ENCODE measurements around the gene KCTD10. TPM values are rescaled to one million over a fixed set of nuclear protein-coding genes. Genes with fewer than 3 reads are reported as not detected.
A peak's percentile ranks its signal among the peaks of the same experiment; 100 is the strongest.

Gene KCTD10, protein sequence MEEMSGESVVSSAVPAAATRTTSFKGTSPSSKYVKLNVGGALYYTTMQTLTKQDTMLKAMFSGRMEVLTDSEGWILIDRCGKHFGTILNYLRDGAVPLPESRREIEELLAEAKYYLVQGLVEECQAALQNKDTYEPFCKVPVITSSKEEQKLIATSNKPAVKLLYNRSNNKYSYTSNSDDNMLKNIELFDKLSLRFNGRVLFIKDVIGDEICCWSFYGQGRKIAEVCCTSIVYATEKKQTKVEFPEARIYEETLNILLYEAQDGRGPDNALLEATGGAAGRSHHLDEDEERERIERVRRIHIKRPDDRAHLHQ
- total RNA-seq (2011; cell fraction: chromatin; rRNA removed; ENCODE audit: low replicate concordance) = 70.7 and 115 TPM in 2 replicates
- 74.2 and 80.5 TPM in 2 replicates for total RNA-seq (2011; cell fraction: nucleolus; rRNA removed)
- total RNA-seq (2011; cell fraction: nucleoplasm; rRNA removed) = 83.2 and 88.9 TPM in 2 replicates
- 10.1 and 22.7 TPM in 2 replicates for total RNA-seq (2014; rRNA removed)
- total RNA-seq (2014; rRNA removed; fragmentation: Illumina TruSeq; extraction: Trizol) = 13.3 and 16.7 TPM in 2 replicates
- 14.9 and 15.7 TPM in 2 replicates for total RNA-seq (2015; rRNA removed; fragmentation: Illumina TruSeq; extraction: Trizol)
- total RNA-seq (2021) = 20.4 and 24.1 TPM in 2 replicates
- 37.5 and 40.7 TPM in 2 replicates for polyA plus RNA-seq (2011; rRNA removed)
- 38.5 and 40.1 TPM in 2 replicates for polyA plus RNA-seq (2011; cell fraction: cytosol; rRNA removed)
- polyA plus RNA-seq (2011; cell fraction: nucleus; rRNA removed) = 56.0 and 66.5 TPM in 2 replicates
- polyA plus RNA-seq (2012) = 15.0 and 18.6 TPM in 2 replicates
- polyA plus RNA-seq (2014; fragmentation: Illumina TruSeq; extraction: Trizol) = 19.2 and 25.9 TPM in 2 replicates
- 10 to 100 TPM in 1 of 2 experiments, 1 to 10 TPM in 1; 1.9 to 12.3 TPM for polyA plus RNA-seq (2014; fragmentation: Nextera tagmentation; extraction: Ambion mirVana)
- polyA plus RNA-seq (2014; rRNA removed) = 19.1 and 21.8 TPM in 2 replicates
- polyA minus RNA-seq (2011; rRNA and poly(A)+ RNA removed) = 63.9 and 66.3 TPM in 2 replicates
- polyA minus RNA-seq (2011; cell fraction: cytosol; rRNA and poly(A)+ RNA removed) = 26.6 and 27.7 TPM in 2 replicates
- 54.7 and 75.9 TPM in 2 replicates for polyA minus RNA-seq (2011; cell fraction: nucleus; rRNA and poly(A)+ RNA removed)
- percentile 80 among the genes with signal in this experiment for Bru-seq, nascent RNA
- percentile 82 among the genes with signal in this experiment for BruChase-seq, experiment 1, labeled RNA remaining after a 2-hour chase
- BruChase-seq, experiment 2, labeled RNA remaining after a 6-hour chase = percentile 85 among the genes with signal in this experiment
- long read RNA-seq, experiment 1, full-length matches to known transcripts = 2 of 47 reads
- long read RNA-seq, experiment 1, partial matches to known transcripts = 1 of 47 reads
- long read RNA-seq, experiment 1, other reads (novel, unspliced or antisense) = 44 of 47 reads
- long read RNA-seq, experiment 2, full-length matches to known transcripts = 7 of 23 reads
- long read RNA-seq, experiment 2, partial matches to known transcripts = 3 of 23 reads
- long read RNA-seq, experiment 2, other reads (novel, unspliced or antisense) = 13 of 23 reads
- long read RNA-seq, experiment 3, full-length matches to known transcripts = 11 of 17 reads
- long read RNA-seq, experiment 3, partial matches to known transcripts = 2 of 17 reads
- long read RNA-seq, experiment 3, other reads (novel, unspliced or antisense) = 4 of 17 reads

DNA sequence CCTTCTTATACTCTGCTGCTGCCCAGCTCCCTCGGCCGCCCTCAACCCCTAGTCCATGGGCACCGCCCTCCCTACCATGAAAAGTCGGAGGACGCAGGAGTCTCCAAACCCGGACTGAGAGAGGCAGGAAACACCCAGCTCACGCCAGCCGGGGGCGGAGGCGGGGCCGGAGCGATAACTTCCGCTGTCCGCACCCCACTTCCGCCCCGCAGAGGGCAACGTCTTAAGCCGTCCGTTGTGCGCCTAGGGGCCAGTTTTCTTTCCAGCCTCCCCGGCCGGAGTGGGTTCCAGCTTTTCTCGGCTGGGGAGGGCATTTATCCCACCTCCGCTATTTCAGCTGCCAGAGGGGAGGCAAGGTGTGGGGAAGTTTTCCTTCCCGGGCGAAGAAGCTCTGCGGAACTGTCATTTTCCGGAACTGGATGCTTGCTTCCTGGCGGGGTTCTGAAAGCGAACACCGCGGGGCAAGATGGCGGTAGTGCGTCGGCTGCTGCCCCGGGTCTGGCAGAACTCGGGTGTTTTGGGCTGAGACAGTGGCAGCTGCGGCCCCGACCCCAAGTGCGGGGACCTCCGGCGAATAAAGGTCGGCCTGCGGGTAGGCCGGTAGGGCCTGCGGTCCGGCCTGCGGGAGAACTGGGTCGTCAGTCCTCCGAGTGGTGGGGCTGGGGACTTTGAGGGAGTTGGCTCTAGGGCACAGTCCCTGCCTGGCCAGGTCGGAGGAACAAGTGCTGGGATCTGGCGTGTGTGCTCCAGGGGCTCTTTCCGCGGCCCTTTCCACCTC, at the start of gene KCTD10, which contains the start of gene UBE3B:
Gene KCTD10, minus strand, starts transcription at position 116 of the 778 bp plus-strand sequence. Its CDS starts 38 bp downstream, at position 78.
Gene UBE3B, plus strand, starts transcription at position 450 of the 778 bp plus-strand sequence. CDS start 5,918 bp downstream, outside the sequence.
- intact Hi-C loops (cut with micrococcal nuclease) = loop anchor here (5.0 kb wide), 1 partner anchor 45 kb away; no protein-coding TSS in a partner anchor
- peak; percentile 76 for FAIRE-seq
- TF ChIP-seq MCM3 (IDR thresholded peaks at IDR 0.05) (no peak), ZC3H4 (CRISPR knock-in tag; IDR thresholded peaks at IDR 0.05; ENCODE audit: borderline replicate concordance) (no peak), KDM4B (IDR thresholded peaks at IDR 0.05; ENCODE audit: borderline replicate concordance in 2 of 2, low read depth in 1 of 2) (peak in 1 of 2 experiments; percentile 89; a peak in 2 of 4 replicates), RBM17 (IDR thresholded peaks at IDR 0.05; ENCODE audit: borderline replicate concordance, low read depth, low read length) (no peak), ZNF24 (IDR thresholded peaks at IDR 0.05) (no peak), HLTF (IDR thresholded peaks at IDR 0.05) (peak; percentile 89), ELF1 (tag; IDR thresholded peaks at IDR 0.05) (peak; percentile 98), ZEB2 (IDR thresholded peaks at IDR 0.05) (peak; percentile 100), CBX1 (IDR thresholded peaks at IDR 0.05; ENCODE audit: low read depth) (no peak; the same call in 1 of the 2 replicates), ZFP30 (CRISPR knock-in tag; IDR thresholded peaks at IDR 0.05; ENCODE audit: borderline replicate concordance) (no peak)

More for the DNA sequence above, at the start of gene KCTD10, which contains the start of gene UBE3B:
- H3K9me1 ChIP-seq (ENCODE audit: control insufficient read depth, insufficient read depth, low read length) = peaks cover 4% of the 10 kb centered on the region
- H3K4me3 ChIP-seq = peak within 1 kb of the TSS; percentile 76
- no peaks in the 10 kb centered on the region for H3K9me3 ChIP-seq (replicated peaks; ENCODE audit: control insufficient read depth, insufficient read depth, low read depth, low read length)
- no peaks in the 10 kb centered on the region for H3K36me3 ChIP-seq (ENCODE audit: control insufficient read depth, insufficient read depth, low read length)
- no TSS peak for BruUV-seq (replicated peaks)
- peaks cover 62% of the 10 kb centered on the region for H3K79me2 ChIP-seq (ENCODE audit: control insufficient read depth, insufficient read depth, low read length)
- POLR2A ChIA-PET = interaction anchor here (0.7 to 1.3 kb wide), 6 partner anchors 8 to 88 kb away, joined by 3 to 5 read pairs (median 4); no protein-coding TSS in a partner anchor
- peak; percentile 97 for ATAC-seq
- under 1% methylated on average over 51 of the region's 54 CpGs for WGBS (ENCODE audit: insufficient coverage, low coverage, missing lambda C conversion rate)
- 0 out of 2 replicates have a peak, but pooled peaks cover 7% of the 10 kb centered on the region for H4K20me1 ChIP-seq (replicated peaks; ENCODE audit: control insufficient read depth, insufficient read depth, low read length)
- peak within 1 kb of the TSS; percentile 95 for H2AFZ ChIP-seq (ENCODE audit: low read depth, low read length)
- peak within 1 kb of the TSS; percentile 96 to 100 for H3K9ac ChIP-seq (ENCODE audit: insufficient read depth in 1 of 2, low read depth in 2 of 2, low read length in 2 of 2)
- no peaks in the 10 kb centered on the region for H3K27me3 ChIP-seq (ENCODE audit: control insufficient read depth in 2 of 2, insufficient read depth in 2 of 2, low read length in 2 of 2)
- in situ Hi-C loops (cut with MboI) = no loop called here
- DNase-seq (ENCODE audit: extremely low read depth in 1 of 4, low spot score in 3 of 4) = peak; percentile 92 to 93 (median 92)
- CTCF ChIA-PET (ENCODE audit: low intra/inter-chr PET ratio) = no interaction called here
- peak within 1 kb of the TSS; percentile 88 for H3K4me2 ChIP-seq (ENCODE audit: insufficient read depth, low read length)
- peak within 1 kb of the TSS; percentile 98 for H3K27ac ChIP-seq (ENCODE audit: extremely low read depth, low read depth, low read length)
- peaks cover 9 to 13% of the 10 kb centered on the region in 2 experiments; a peak in 4 of 5 replicates for H3K4me1 ChIP-seq (replicated peaks in 1 of 2; ENCODE audit: control insufficient read depth in 2 of 2, insufficient read depth in 2 of 2, low read length in 2 of 2)
